HCEC 1CT (cell line): ENCODE results near the gene SDSL.

Experiments
- DNase-seq: peaks from one replicate; pipeline ENCODE4 v3.0.0-alpha.2; 2017

SDSL gene

GRCh38 chr12:113452458-113452857 is 30.3 kb downstream of the SDSL start:
- no peak for DNase-seq

DNA sequence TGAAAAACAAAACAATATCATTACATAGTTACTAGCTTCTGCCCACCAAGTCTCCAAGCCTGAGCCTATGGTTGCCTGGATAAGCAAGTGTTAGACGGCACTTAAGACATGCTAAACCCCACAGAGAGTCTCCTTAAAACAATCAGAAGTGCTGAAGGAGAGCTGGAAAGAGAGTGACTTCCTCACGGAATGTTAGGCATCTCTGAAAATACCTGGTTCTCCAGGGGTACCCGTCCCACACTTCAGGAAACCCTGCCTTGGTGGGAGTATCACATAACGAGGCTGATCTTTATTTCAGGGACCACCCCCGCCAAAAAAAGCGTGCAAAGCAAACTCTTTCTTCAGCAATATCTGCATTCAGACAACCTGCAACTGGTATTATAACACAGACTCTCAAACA is 31.1 kb downstream of the SDSL start:
- DNase-seq: no peak

GRCh38 chr12:113456199-113456598 is 34.0 kb downstream of the SDSL start:
- DNase-seq: no peak

DNA sequence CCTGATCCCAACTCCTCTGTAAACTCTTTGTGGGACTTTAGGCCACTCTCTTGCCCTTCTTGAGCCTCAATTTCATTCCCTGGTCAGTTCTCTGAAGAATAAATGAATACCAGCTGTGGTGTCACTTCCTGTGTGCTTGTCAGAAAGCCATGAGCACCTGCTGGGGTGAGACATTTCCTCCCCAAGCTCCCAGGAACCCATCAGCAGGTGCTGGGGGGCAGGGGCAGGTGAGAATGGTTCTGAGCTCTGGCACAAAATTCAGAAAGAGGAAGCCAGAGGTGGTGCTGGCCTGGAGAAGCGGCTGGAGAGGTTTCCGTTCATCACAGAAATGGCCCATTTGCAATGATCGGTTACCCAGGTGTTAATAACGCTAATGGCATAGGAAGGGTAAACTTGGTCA is 34.6 kb downstream of the SDSL start:
- DNase-seq: no peak

DNA sequence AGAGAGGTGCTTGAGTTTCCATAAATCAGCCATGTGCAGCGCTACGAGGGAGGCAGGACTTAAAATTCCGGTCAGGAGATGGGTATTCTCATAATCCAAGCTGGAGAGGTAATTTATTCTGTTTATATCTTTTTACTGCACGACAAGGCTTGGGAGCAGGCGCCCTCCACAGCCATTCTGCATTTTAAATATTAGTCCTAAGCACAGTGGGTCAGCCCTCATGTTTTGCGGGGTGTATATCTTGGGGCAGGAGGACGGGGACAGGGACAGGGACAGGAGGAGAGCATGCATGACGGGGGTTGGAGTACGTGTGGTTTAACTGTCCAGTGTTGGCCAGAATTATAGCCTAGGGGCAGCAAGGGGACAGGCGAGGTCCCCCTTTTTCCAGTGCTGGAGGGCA is 35.0 kb downstream of the SDSL start:
- DNase-seq: no peak

DNA sequence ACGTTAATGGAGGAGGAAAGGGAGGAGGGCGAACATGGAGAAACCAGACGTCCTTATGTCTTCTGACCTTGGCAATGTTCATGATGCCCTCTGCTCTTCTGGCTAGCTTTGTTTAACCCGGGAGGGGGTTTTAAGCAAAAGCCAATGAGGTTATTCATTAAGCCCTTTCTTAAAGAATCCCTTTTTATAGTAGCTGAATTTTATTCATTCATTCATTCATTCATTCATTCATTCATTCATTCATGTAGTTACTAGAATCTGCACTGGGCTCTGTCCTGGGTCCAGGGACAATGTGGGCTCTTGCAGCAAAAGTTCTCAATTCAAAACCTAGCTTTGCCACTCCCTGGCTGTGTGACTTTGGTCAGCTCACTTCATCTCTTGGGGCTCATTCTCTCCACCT is 35.5 kb downstream of the SDSL start:
- DNase-seq: no peak

GRCh38 chr12:113459981-113460380 is 37.8 kb downstream of the SDSL start:
- no peak for DNase-seq

GRCh38 chr12:113461666-113462065 is 39.5 kb downstream of the SDSL start:
- DNase-seq: peak; percentile 24

DNA sequence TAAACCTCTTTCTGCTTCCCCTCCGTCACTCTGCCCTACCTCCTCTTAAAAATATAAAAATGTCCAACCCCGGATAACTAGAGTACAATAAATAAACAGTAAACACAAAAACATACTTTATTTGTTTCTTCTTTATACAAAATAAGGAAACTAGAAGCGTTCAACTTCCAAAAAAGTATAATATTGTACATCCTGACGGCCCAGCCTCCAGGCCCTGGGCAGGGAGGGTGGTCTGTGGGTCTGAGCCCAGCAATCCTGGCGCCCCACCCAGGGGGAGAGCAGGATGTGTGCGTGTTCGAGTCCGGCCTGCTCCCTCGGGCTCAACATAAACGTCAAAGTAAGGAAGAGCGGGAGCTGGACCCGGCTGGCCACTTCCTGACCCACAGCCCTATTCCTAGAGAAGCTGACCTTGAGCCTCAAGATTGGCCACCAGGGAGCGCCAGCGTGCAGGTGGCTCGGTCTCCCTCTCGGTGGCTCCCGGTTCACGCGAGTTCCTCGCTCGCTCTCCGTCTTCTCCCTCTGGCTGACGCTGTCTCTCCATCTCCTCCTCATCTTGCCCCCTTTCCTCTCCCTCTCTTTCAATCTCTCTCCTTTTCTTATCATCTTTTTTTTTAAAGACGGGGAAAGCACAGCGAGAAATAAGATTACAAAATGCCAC is 40.1 kb downstream of the SDSL start:
- peak; percentile 72 for DNase-seq

GRCh38 chr12:113462998-113463745 is 41.0 kb downstream of the SDSL start:
- DNase-seq: no peak

DNA sequence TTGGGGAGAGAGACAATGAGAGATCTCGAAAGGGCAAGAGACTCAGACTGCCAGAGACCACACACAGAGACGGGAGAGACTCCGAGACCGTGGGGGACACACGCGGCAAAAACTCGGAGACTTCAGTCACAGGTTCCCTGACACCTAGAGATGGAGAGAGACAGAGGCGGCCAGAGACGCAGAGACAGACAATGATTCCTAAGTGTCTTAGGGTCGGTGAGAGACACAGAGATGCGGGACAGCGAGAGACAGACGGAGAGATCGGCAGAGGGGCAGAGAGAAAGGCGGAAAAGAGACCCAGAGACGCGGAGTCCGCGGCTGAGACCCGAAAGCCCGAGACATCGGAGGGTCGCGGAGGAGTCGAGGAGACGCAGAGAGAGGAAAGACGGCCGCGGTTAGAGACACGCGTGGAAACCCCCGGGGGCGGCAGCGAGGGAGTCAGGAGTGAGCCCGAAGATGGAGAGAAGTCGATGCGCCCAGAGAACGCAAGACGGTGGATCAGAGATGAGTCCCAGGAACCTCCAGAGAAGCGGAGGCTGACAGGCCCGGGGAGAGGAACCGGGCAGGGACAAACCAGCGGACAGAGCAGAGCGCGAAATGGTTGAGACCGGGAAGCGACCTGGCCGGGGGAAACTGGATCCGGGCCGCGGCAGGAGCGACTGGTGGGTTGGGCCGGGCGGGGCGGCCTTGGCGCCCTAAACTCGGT is 41.7 kb downstream of the SDSL start:
- no peak for DNase-seq

DNA sequence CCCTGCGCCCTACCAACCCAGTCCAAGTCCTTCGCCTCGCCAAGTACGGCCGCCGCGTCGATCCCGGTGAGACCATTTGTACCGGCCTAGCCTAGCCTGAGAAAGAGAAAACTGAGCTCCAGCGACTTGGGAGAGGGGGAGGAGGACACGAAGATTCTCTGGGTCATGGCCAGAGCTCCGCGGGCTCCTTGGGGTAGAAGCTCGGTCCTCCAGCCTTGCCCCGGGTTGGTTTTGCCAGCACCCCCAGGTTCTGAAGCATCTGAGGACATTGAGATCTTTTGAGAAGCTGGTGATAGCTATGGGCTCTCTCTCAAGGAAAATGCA is 42.2 kb downstream of the SDSL start:
- DNase-seq: no peak

- no peak for DNase-seq
Observed at GRCh38 chr12:113464852-113465719, 42.9 kb downstream of the SDSL start.

DNA sequence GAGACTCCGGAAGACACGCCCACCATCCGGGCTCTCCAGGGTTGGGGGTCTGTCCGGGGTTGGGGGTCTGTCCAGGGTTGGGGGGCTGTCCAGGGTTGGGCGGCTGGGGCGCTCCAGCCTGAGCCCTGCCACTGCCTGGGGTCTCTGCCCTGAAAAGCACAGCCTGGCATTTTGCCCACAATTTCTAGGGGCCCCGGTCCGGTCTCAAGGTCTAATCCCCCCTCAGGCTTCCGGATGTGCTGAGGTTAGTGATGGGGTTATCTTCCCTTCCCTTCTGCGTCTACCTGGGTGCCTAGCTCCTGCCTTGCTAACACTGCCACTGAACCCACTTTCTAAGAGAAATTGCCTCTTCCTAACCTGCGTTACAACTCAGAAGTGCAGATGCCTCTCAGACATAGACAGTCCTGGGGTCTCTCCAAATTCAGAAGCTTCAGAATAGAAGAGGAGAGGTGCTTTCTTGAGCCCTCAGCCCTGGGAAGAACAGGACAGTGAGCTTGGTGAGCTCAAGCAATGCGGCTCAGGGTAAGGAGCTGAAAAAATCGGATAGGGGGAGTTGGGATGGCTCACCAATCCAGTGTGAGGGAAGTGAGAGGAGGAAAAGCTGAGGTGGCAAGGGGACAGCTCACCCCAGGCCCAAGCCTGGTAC is 43.8 kb downstream of the SDSL start:
- no peak for DNase-seq

DNA sequence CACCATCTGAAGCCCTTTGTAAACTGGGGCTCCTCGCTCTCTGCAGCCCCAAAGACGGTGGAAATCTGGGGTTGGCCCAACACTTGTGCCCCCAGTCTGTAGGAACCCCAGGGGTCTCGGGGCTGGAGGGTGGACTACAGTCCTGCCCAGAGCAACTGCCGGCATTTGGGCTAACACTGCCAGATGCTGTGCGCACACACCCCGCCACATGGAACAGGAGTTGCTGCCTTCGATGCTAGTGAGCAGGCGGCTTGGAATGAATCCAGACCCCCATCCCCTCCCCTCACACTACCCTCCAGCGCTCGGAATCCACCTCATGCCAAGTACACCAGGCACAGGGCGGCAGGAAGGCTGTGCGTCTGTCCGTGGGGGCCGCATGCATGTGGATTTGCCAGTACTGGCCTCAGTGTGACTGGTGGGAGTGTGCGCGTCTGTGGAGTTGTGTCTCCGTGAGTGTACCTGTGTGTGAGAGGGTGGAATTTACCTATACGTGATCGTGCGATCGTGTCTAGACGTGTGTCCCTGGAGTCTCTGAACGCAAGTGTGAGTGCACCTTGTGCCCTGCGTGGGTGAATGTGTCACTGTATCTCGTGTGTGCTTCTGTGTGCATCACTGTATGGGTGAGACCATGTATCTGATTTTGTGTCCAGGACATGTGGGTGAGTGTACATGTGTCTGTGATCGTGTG is 44.4 kb downstream of the SDSL start:
- no peak for DNase-seq

GRCh38 chr12:113467142-113467501 is 44.9 kb downstream of the SDSL start:
- DNase-seq: no peak

- DNase-seq: no peak
Observed at GRCh38 chr12:113467502-113468364, 45.6 kb downstream of the SDSL start.

DNA sequence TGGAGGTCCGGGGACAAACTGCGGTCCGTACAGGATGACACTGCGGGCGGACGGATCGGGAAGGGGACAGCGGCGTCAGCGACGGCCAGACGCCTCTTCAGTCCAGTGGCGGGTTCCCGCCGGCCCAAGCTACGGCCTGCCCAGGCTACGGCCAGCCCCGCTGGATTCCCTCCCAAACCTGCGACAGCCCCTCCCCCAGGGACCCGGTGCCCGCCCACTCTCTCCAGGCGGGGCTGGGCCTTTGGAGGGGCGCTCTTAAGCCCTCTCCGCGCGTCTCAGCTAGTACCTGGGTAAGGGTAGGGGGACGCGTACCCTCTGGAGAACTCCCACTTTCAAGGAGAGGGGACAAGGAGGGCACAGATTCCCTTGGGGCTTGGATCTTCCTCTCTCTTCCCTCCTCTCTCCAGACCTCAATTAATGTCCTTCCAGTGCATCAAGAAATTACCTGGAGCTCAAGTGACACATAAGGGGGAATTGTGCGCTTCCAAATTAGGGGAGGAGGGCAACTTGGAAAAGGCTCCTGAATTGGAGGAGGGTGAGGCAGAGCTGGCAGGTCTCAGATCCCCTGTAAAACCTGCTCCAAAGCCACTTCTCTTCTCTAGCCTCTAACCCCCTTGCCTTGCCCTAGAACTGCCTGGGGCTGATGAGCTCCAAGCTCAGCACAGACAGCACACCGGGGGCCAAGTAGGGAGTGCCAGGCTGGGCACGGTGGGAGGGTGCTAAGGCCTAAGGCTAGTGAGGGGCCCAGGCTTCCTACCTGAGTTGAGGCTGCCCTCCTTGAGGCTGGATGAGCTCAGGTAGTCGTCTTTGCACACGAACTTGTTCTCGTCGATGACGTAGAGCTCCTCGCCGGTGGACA is 46.4 kb downstream of the SDSL start:
- no peak for DNase-seq

- DNase-seq: no peak
Observed at GRCh38 chr12:113469224-113469948, 47.2 kb downstream of the SDSL start.
